Breast epithelium (tissue), 3 donors: ENCODE measurements around the gene ATP2C2.

Experiments
- CTCF ChIP-seq, 3 donors: fragments of 450-650 bp; IDR thresholded peaks; one replicate each; pipeline ENCODE4 v1.5.1; 2016 to 2017; ENCODE audit warnings: antibody characterized with exemption in 3 of 3, mild to moderate bottlenecking in 3 of 3, moderate library complexity in 3 of 3
- POLR2AphosphoS5 ChIP-seq, 3 donors: sonication (generic); formaldehyde crosslinking; IDR thresholded peaks; one replicate each; pipeline ENCODE4 v1.6.1; 2017; ENCODE audit warnings: antibody characterized with exemption in 3 of 3

GRCh38 chr16:84339311-84339710 is 29.0 kb upstream of the ATP2C2 start:
- TF ChIP-seq CTCF (IDR thresholded peaks at IDR 0.05) (no peak), POLR2AphosphoS5 (IDR thresholded peaks at IDR 0.05) (no peak)
